IMR-90 (cell line): ENCODE measurements around the gene KRTAP12-4. TPM values are rescaled to one million over a fixed set of nuclear protein-coding genes. Genes with fewer than 3 reads are reported as not detected.

ENCODE experiments used
- ATAC-seq: fragments of 200-7000 bp; cut with Tn5 transposase; 2 replicates; pipeline ENCODE4 v1.9.1; 2020; ENCODE audit warnings: low read depth, mild to moderate bottlenecking, moderate library complexity
- BruUV-seq: library from RNA; stranded (reverse); fragments of 400-500 nt; replicated peaks from 2 replicates; lab custom pipeline; 2021; lab: Mats Ljungman, UMichigan
- CTCF ChIA-PET: fragments of 300-600 bp; formaldehyde crosslinking; extraction: SDS; loops from one replicate; lab custom pipeline; 2021; ENCODE audit warnings: antibody characterized with exemption; lab: Yijun Ruan, JAX
- POLR2A ChIA-PET: fragments of 300-600 bp; sonication (Branson Sonifier 250); formaldehyde crosslinking; loops from one replicate; lab custom pipeline; 2022; ENCODE audit warnings: antibody characterized with exemption; ENCODE audit not compliant: unreplicated experiment; lab: Charles Lee
- DNase-seq: peaks from one replicate; pipeline ENCODE4 v3.0.0; 2013
- H2AFZ ChIP-seq: replicated peaks from 2 replicates; pipeline ENCODE3; 2013; ENCODE audit warnings: low read length, mild to moderate bottlenecking; ENCODE audit not compliant: poor library complexity
- H2AK5ac ChIP-seq: 2 replicates; pipeline ENCODE4 v1.6.1; 2013; ENCODE audit warnings: low read depth, low read length, inconsistent platforms
- H2AK9ac ChIP-seq: replicated peaks from 2 replicates; pipeline ENCODE3; 2013; ENCODE audit warnings: mild to moderate bottlenecking, low read depth, low read length, moderate library complexity; ENCODE audit not compliant: poor library complexity
- H2BK120ac ChIP-seq: 2 replicates; pipeline ENCODE4 v1.6.1; 2013; ENCODE audit warnings: low read depth, low read length, inconsistent platforms
- H2BK15ac ChIP-seq: 3 replicates; pipeline ENCODE4 v1.6.1; 2013; ENCODE audit warnings: low read depth, low read length, inconsistent platforms
- H2BK20ac ChIP-seq: 2 replicates; pipeline ENCODE4 v1.6.1; 2013; ENCODE audit warnings: low read depth, mild to moderate bottlenecking, inconsistent platforms, low read length, moderate library complexity
- H2BK5ac ChIP-seq: 2 replicates; pipeline ENCODE4 v1.6.1; 2013; ENCODE audit warnings: mild to moderate bottlenecking, low read depth, low read length, inconsistent platforms; ENCODE audit not compliant: poor library complexity, severe bottlenecking
- H3K14ac ChIP-seq: replicated peaks from 2 replicates; pipeline ENCODE4 v1.6.1; 2013; ENCODE audit warnings: low read depth, low read length, inconsistent platforms
- H3K18ac ChIP-seq: 2 replicates; pipeline ENCODE4 v1.6.1; 2013; ENCODE audit warnings: low read depth, low read length, control low read depth
- H3K23ac ChIP-seq: 2 replicates; pipeline ENCODE4 v1.6.1; 2013; ENCODE audit warnings: low read depth, low read length, inconsistent platforms
- H3K27ac ChIP-seq: 2 replicates; pipeline ENCODE4 v1.5.1; 2013; ENCODE audit warnings: mild to moderate bottlenecking, control low read depth, low read length; ENCODE audit not compliant: insufficient read depth
- H3K27me3 ChIP-seq: 2 replicates; pipeline ENCODE4 v1.6.1; 2013; ENCODE audit warnings: low read length; ENCODE audit not compliant: control insufficient read depth, insufficient read depth
- H3K36me3 ChIP-seq: 2 replicates; pipeline ENCODE4 v1.6.1; 2013; ENCODE audit warnings: low read length, mixed read lengths; ENCODE audit not compliant: control insufficient read depth, insufficient read depth
- H3K4ac ChIP-seq: 2 replicates; pipeline ENCODE4 v1.6.1; 2013; ENCODE audit warnings: low read depth, low read length, inconsistent platforms
- H3K4me1 ChIP-seq: 2 replicates; pipeline ENCODE4 v1.6.1; 2013; ENCODE audit warnings: low read length, mixed read lengths; ENCODE audit not compliant: control insufficient read depth, insufficient read depth
- H3K4me2 ChIP-seq: 2 replicates; pipeline ENCODE4 v1.6.1; 2013; ENCODE audit warnings: low read depth, mild to moderate bottlenecking, control low read depth, low read length, moderate library complexity
- H3K4me3 ChIP-seq: 2 replicates; pipeline ENCODE4 v1.5.1; 2013; ENCODE audit warnings: low read depth, mild to moderate bottlenecking, control low read depth, low read length, moderate library complexity; ENCODE audit not compliant: insufficient read depth
- H3K56ac ChIP-seq: 2 replicates; pipeline ENCODE4 v1.6.1; 2013; ENCODE audit warnings: low read length, inconsistent platforms; ENCODE audit not compliant: insufficient read depth; ENCODE audit errors: extremely low read depth
- H3K79me1 ChIP-seq, 2 experiments: 2 replicates each; pipeline ENCODE4 v1.6.1; 2013; ENCODE audit warnings: low read length in 2 of 2, inconsistent platforms in 1 of 2, low read depth in 1 of 2
- H3K9ac ChIP-seq: 2 replicates; pipeline ENCODE4 v1.6.1; 2013; ENCODE audit warnings: low read depth, low read length, control low read depth
- H3K9me1 ChIP-seq: 2 replicates; pipeline ENCODE4 v1.6.1; 2013; ENCODE audit warnings: low read length, inconsistent platforms; ENCODE audit not compliant: insufficient read depth
- H3K9me3 ChIP-seq: 2 replicates; pipeline ENCODE4 v1.6.1; 2013; ENCODE audit warnings: low read length; ENCODE audit not compliant: control insufficient read depth, insufficient read depth
- H4K20me1 ChIP-seq: 2 replicates; pipeline ENCODE4 v1.6.1; 2013; ENCODE audit warnings: low read length, inconsistent platforms; ENCODE audit not compliant: insufficient read depth
- H4K5ac ChIP-seq: 2 replicates; pipeline ENCODE4 v1.6.1; 2013; ENCODE audit warnings: mild to moderate bottlenecking, low read depth, low read length, control low read depth
- H4K8ac ChIP-seq, 2 experiments: 2 replicates each; pipeline ENCODE4 v1.6.1; 2013; ENCODE audit warnings: low read depth in 2 of 2, low read length in 2 of 2, control low read depth in 1 of 2, inconsistent platforms in 1 of 2
- H4K91ac ChIP-seq: 2 replicates; pipeline ENCODE4 v1.6.1; 2013; ENCODE audit warnings: low read depth, low read length, inconsistent platforms; ENCODE audit not compliant: insufficient read depth
- CEBPB ChIP-seq: IDR thresholded peaks from 2 replicates; pipeline ENCODE4 v1.6.1; 2012; ENCODE audit warnings: low read depth, low read length, improper control_type of control experiment
- WGBS, 2 experiments: methylation state at CpG; one replicate each; pipeline versions ENCODE4 v1.1.5 to v1.1.7; 2013; ENCODE audit warnings: missing lambda C conversion rate in 2 of 2; ENCODE audit not compliant: insufficient read length in 1 of 2; ENCODE audit errors: extremely low coverage in 2 of 2; 5-methylcytosine and 5-hydroxymethylcytosine counted together
- dilution Hi-C: fragments of 300-500 bp; cut with HindIII; formaldehyde crosslinking; loops from one replicate; pipeline ENCODE4 v1.14.3; 2018; ENCODE audit warnings: low sequenced_read_pairs; ENCODE audit not compliant: unreplicated experiment
- in situ Hi-C: fragments of 300-500 bp; cut with MboI; formaldehyde crosslinking; loops from 3 replicates; pipeline ENCODE4 v1.14.3; 2019; ENCODE audit warnings: low sequenced_read_pairs, inconsistent platforms, mixed read lengths
- intact Hi-C: fragments of 100-400 bp; cut with micrococcal nuclease; formaldehyde crosslinking; loops from 2 replicates; pipeline ENCODE4 v1.10.0; 2022
- polyA plus RNA-seq, 3 experiments: library from polyadenylated mRNA; depleted of rRNA; stranded (reverse); fragments of >200 nt; gene quantifications; 2 replicates each; pipeline ENCODE4 v1.2.3, GENCODE V29; 2012; ENCODE audit warnings: low replicate concordance in 1 of 3
- total RNA-seq: library from RNA; depleted of rRNA; stranded (reverse); fragments of >200 nt; gene quantifications from 2 replicates; pipeline ENCODE4 v1.2.3, GENCODE V29; 2012
- TF ChIP-seq, protein P1 (sequence below): conservative IDR thresholded peaks from 2 replicates; pipeline ENCODE4 v1.5.1; 2012; ENCODE audit warnings: mild to moderate bottlenecking, low read depth, low read length, improper control_type of control experiment

The KRTAP12-4 gene
- total and polyA plus RNA-seq, 2 of the 4 experiments (the other 2 are of a cell fraction): not detected

DNA sequence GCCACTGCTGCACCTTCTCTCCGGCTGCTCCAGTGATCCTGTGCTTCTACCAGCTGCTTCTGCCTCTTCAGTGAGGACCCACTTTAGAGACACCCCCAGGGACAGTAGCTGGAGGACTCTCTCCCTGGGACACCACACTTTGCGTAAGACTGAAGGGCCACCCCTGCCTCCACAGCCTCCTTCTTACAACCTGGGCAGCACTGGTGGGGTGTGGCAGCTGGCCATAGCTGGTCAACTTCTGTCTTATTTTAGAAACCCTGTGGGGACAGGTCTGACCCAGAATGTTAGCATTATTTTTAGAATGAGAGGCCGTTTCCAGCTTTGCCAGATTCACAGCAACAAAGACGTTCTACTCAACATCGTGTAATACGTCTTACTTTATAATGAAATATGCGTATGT lies 28.7 kb downstream of the KRTAP12-4 start:
- DNase-seq (no peak), ATAC-seq (no peak)
- no peaks in the 10 kb centered on the region for H3K4me1 ChIP-seq
- intact Hi-C loops: no loop called here
- H2BK5ac ChIP-seq: no peak overlapping the region
- H4K91ac ChIP-seq: no peak overlapping the region
- no peak overlapping the region for H3K27ac ChIP-seq
- H3K18ac ChIP-seq: no peak overlapping the region
- no peak overlapping the region for H3K4me2 ChIP-seq
- H3K14ac ChIP-seq: no peak overlapping the region
- no peak overlapping the region for H2BK15ac ChIP-seq
- H2AFZ ChIP-seq: no peak overlapping the region
- no peaks in the 10 kb centered on the region for H3K9me1 ChIP-seq
- 0 out of 2 replicates have a peak, but pooled peaks cover 1% of the 10 kb centered on the region for H3K9me3 ChIP-seq
- H3K56ac ChIP-seq: no peak overlapping the region
- no peak overlapping the region for H4K8ac ChIP-seq
- CTCF ChIA-PET: no interaction called here
- TF ChIP-seq, protein P1, sequence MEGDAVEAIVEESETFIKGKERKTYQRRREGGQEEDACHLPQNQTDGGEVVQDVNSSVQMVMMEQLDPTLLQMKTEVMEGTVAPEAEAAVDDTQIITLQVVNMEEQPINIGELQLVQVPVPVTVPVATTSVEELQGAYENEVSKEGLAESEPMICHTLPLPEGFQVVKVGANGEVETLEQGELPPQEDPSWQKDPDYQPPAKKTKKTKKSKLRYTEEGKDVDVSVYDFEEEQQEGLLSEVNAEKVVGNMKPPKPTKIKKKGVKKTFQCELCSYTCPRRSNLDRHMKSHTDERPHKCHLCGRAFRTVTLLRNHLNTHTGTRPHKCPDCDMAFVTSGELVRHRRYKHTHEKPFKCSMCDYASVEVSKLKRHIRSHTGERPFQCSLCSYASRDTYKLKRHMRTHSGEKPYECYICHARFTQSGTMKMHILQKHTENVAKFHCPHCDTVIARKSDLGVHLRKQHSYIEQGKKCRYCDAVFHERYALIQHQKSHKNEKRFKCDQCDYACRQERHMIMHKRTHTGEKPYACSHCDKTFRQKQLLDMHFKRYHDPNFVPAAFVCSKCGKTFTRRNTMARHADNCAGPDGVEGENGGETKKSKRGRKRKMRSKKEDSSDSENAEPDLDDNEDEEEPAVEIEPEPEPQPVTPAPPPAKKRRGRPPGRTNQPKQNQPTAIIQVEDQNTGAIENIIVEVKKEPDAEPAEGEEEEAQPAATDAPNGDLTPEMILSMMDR: no peak
- TF ChIP-seq CEBPB: no peak
- H3K27me3 ChIP-seq: peaks cover 2% of the 10 kb centered on the region; the same call in 1 of the 2 replicates
- no peaks in the 10 kb centered on the region for H4K20me1 ChIP-seq
- no peaks in the 10 kb centered on the region for H3K79me1 ChIP-seq
- H3K36me3 ChIP-seq: no peaks in the 10 kb centered on the region
- WGBS, 2 experiments: 40% methylated on average over 1 of the region's 7 CpGs; no CpG with 5 or more reads in 1 of the 2 experiments
- H3K4ac ChIP-seq: no peak overlapping the region
- H3K23ac ChIP-seq: no peak overlapping the region
- H2AK9ac ChIP-seq: no peak overlapping the region
- no peak overlapping the region for H2BK20ac ChIP-seq
- H2AK5ac ChIP-seq: no peak overlapping the region
- BruUV-seq: no TSS peak
- no peak overlapping the region for H3K4me3 ChIP-seq
- dilution Hi-C loops: no loop called here
- in situ Hi-C loops: no loop called here
- H4K5ac ChIP-seq: no peak overlapping the region
- POLR2A ChIA-PET: no interaction called here
- no peak overlapping the region for H3K9ac ChIP-seq
- H2BK120ac ChIP-seq: no peak overlapping the region
